ENCODE data around the gene WDR35.
"Not testable (repeated sequence)": the region's sequence is repeated elsewhere in the genome, so short reads cannot be mapped to it uniquely, and the experiment has no call there.

GRCh38 chr2:19927816-19928215 is 62.1 kb downstream of the WDR35 start:
- not testable (repeated sequence) for TF ChIP-seq CTCF (conservative IDR thresholded peaks at IDR 0.05 in 1 of 2, IDR thresholded peaks at IDR 0.05 in 1 of 2; ENCODE audit: extremely low read depth in 1 of 2, insufficient read depth in 1 of 2, low read depth in 1 of 2, low read length in 2 of 2); EZH2 (IDR thresholded peaks at IDR 0.05; ENCODE audit: borderline replicate concordance, low read length)
